ENCODE data around the gene MARCHF10. TPM values are rescaled to one million over a fixed set of nuclear protein-coding genes. Genes with fewer than 3 reads are reported as not detected.

Gene MARCHF10
- total RNA-seq, 3 donors from 2014 or later: 0.35 TPM; not detected in 2

- no peak for TF ChIP-seq CTCF (IDR thresholded peaks at IDR 0.05)
- H3K4me3 ChIP-seq: no peak overlapping the region
- intact Hi-C loops (cut with DNase I, micrococcal nuclease): no loop called here
- no peaks in the 10 kb centered on the region for H3K9me3 ChIP-seq
- no peaks in the 10 kb centered on the region for H3K4me1 ChIP-seq (ENCODE audit: low read depth)
- DNase-seq: no peak
- no peak for ATAC-seq
- no peaks in the 10 kb centered on the region for H3K36me3 ChIP-seq (ENCODE audit: low read depth)
These were observed 50.6 kb downstream of the MARCHF10 start for GRCh38 chr17:62757500-62757951.

GRCh38 chr17:62756198-62756597 lies 51.9 kb downstream of the MARCHF10 start:
- H3K4me1 ChIP-seq (ENCODE audit: low read depth): no peaks in the 10 kb centered on the region
- DNase-seq (no peak), ATAC-seq (no peak)
- H3K9me3 ChIP-seq: no peaks in the 10 kb centered on the region
- intact Hi-C loops (cut with DNase I, micrococcal nuclease): no loop called here
- no peak for TF ChIP-seq CTCF (IDR thresholded peaks at IDR 0.05)
- no peaks in the 10 kb centered on the region for H3K36me3 ChIP-seq (ENCODE audit: low read depth)
- H3K4me3 ChIP-seq: no peak overlapping the region

- Histone ChIP-seq H3K4me1 (ENCODE audit: low read depth) (no peaks in the 10 kb centered on the region), H3K36me3 (ENCODE audit: low read depth) (no peaks in the 10 kb centered on the region), H3K9me3 (no peaks in the 10 kb centered on the region), H3K4me3 (no peak overlapping the region)
- TF ChIP-seq CTCF (IDR thresholded peaks at IDR 0.05): no peak
- DNase-seq (no peak), ATAC-seq (no peak)
- intact Hi-C loops (cut with DNase I, micrococcal nuclease): no loop called here
These were observed 52.8 kb downstream of the MARCHF10 start for GRCh38 chr17:62755141-62755851.

- no peak for TF ChIP-seq CTCF (IDR thresholded peaks at IDR 0.05)
- Histone ChIP-seq H3K4me1 (ENCODE audit: low read depth) (no peaks in the 10 kb centered on the region), H3K36me3 (ENCODE audit: low read depth) (no peaks in the 10 kb centered on the region), H3K4me3 (no peak overlapping the region), H3K9me3 (no peaks in the 10 kb centered on the region)
- intact Hi-C loops (cut with DNase I, micrococcal nuclease): no loop called here
- no peak for DNase-seq
- ATAC-seq: no peak
These were observed 53.5 kb downstream of the MARCHF10 start for GRCh38 chr17:62754631-62755030.

- no peak for TF ChIP-seq CTCF (IDR thresholded peaks at IDR 0.05)
- Histone ChIP-seq H3K36me3 (ENCODE audit: low read depth) (no peaks in the 10 kb centered on the region), H3K4me1 (ENCODE audit: low read depth) (no peaks in the 10 kb centered on the region), H3K4me3 (no peak overlapping the region), H3K9me3 (no peaks in the 10 kb centered on the region)
- DNase-seq: no peak
- intact Hi-C loops (cut with DNase I, micrococcal nuclease): no loop called here
- ATAC-seq: no peak
These were observed 54.6 kb downstream of the MARCHF10 start for GRCh38 chr17:62753562-62753961.
